ENCODE results near the gene DNAJC16.
"Not testable (repeated sequence)": the region's sequence is repeated elsewhere in the genome, so short reads cannot be mapped to it uniquely, and the experiment has no call there.

Gene DNAJC16

GRCh38 chr1:15526490-15527339, at the start of gene DNAJC16:
Gene DNAJC16, plus strand, starts transcription at chr1:15526848. Its CDS starts 2,258 bp downstream, at chr1:15529106.
- DNase-seq, result peak; percentile 76 to 99

- no peak for DNase-seq
Measured at GRCh38 chr1:15476927-15477326, 49.7 kb upstream of the DNAJC16 start.

GRCh38 chr1:15477646-15478212, 48.9 kb upstream of the DNAJC16 start:
- DNase-seq, result no peak

- DNase-seq, result no peak
Measured at GRCh38 chr1:15479654-15480347, 46.8 kb upstream of the DNAJC16 start.

GRCh38 chr1:15482455-15482854, 44.2 kb upstream of the DNAJC16 start:
- not testable (repeated sequence) for DNase-seq

- not testable (repeated sequence) for DNase-seq
Measured at GRCh38 chr1:15482983-15483543, 43.6 kb upstream of the DNAJC16 start.

GRCh38 chr1:15483971-15484370, 42.7 kb upstream of the DNAJC16 start:
- no peak for DNase-seq

- not testable (repeated sequence) for DNase-seq
Measured at GRCh38 chr1:15484443-15484842, 42.2 kb upstream of the DNAJC16 start.

- no peak for DNase-seq
Measured at GRCh38 chr1:15485636-15486035, 41.0 kb upstream of the DNAJC16 start.

- DNase-seq, result not testable (repeated sequence)
Measured at GRCh38 chr1:15486844-15487610, 39.6 kb upstream of the DNAJC16 start.

GRCh38 chr1:15488371-15488770, 38.3 kb upstream of the DNAJC16 start:
- no peak for DNase-seq

- DNase-seq, result no peak
Measured at GRCh38 chr1:15489052-15489736, 37.5 kb upstream of the DNAJC16 start.

- not testable (repeated sequence) for DNase-seq
Measured at GRCh38 chr1:15491010-15491409, 35.6 kb upstream of the DNAJC16 start.

GRCh38 chr1:15492596-15492995, 34.1 kb upstream of the DNAJC16 start:
- no peak for DNase-seq

GRCh38 chr1:15493869-15494390, 32.7 kb upstream of the DNAJC16 start:
- no peak for DNase-seq

- no peak for DNase-seq
Measured at GRCh38 chr1:15500184-15501178, 26.2 kb upstream of the DNAJC16 start.

GRCh38 chr1:15501208-15502032, 25.2 kb upstream of the DNAJC16 start:
- DNase-seq, result no peak

- DNase-seq, result no peak
Measured at GRCh38 chr1:15504436-15504835, 22.2 kb upstream of the DNAJC16 start.

- no peak for DNase-seq
Measured at GRCh38 chr1:15506831-15507230, 19.8 kb upstream of the DNAJC16 start.

Data from cerebellar nuclear complex (tissue), 1 donor.